ENCODE data around the gene PTPN6.

The PTPN6 gene

DNA sequence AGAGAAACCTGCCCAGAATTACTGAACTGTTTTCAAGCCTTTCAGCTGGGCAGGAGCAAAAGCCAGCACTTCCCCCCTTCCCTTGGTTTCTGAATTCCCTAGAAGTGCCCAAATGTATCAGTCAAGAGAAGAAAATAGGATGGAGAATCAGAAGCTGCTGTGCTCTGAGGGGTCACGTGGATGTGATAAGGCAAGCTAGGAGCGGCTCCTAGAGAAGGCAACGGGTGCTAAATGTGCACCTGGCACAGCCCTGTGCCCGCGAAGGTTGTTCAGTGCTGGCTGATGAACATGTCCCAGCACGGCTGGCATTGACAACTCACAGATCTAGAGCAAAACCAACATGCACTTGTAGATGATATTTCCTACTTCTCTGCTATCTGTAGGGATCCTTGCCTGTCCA lies 27.9 kb downstream of the PTPN6 start:
- Mint-ChIP-seq H3K4me1 (no peaks in the 10 kb centered on the region), H3K27me3 (ENCODE audit: low read depth) (no peaks in the 10 kb centered on the region), H3K36me3 (ENCODE audit: low read depth) (peaks cover 65% of the 10 kb centered on the region), H3K27ac (no peak overlapping the region), H3K9me3 (no peaks in the 10 kb centered on the region), H3K4me3 (no peak overlapping the region)
- TF ChIP-seq, protein P1, sequence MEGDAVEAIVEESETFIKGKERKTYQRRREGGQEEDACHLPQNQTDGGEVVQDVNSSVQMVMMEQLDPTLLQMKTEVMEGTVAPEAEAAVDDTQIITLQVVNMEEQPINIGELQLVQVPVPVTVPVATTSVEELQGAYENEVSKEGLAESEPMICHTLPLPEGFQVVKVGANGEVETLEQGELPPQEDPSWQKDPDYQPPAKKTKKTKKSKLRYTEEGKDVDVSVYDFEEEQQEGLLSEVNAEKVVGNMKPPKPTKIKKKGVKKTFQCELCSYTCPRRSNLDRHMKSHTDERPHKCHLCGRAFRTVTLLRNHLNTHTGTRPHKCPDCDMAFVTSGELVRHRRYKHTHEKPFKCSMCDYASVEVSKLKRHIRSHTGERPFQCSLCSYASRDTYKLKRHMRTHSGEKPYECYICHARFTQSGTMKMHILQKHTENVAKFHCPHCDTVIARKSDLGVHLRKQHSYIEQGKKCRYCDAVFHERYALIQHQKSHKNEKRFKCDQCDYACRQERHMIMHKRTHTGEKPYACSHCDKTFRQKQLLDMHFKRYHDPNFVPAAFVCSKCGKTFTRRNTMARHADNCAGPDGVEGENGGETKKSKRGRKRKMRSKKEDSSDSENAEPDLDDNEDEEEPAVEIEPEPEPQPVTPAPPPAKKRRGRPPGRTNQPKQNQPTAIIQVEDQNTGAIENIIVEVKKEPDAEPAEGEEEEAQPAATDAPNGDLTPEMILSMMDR (IDR thresholded peaks at IDR 0.05; ENCODE audit: unreplicated experiment in 3 of 3), result no peak

DNA sequence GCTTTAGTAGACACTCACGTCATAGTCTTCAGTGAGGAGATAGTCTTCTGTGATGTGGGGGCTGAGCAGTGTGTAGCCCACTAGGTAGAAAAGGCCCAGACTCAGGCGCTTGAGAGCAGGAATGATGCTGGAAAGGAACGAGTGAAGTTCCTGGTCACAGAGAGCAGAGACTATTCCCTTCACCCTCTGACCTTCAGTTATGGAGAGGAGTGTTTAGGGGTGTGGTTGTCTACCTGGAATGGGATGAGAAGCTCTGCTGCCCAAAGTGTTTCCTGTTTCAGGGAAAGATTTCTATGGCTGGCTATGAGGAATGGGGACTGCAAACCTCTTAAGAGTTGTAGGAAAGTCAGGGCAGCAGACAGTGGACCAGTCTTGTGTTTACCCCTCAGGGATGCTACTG lies 28.3 kb downstream of the PTPN6 start:
- H3K4me3 Mint-ChIP-seq, result no peak overlapping the region
- H3K9me3 Mint-ChIP-seq, result no peaks in the 10 kb centered on the region
- H3K27me3 Mint-ChIP-seq (ENCODE audit: low read depth), result no peaks in the 10 kb centered on the region
- H3K36me3 Mint-ChIP-seq (ENCODE audit: low read depth), result peaks cover 63% of the 10 kb centered on the region
- TF ChIP-seq, protein P1 (IDR thresholded peaks at IDR 0.05; ENCODE audit: unreplicated experiment in 3 of 3), result no peak
- H3K4me1 Mint-ChIP-seq, result no peaks in the 10 kb centered on the region
- no peak overlapping the region for H3K27ac Mint-ChIP-seq

DNA sequence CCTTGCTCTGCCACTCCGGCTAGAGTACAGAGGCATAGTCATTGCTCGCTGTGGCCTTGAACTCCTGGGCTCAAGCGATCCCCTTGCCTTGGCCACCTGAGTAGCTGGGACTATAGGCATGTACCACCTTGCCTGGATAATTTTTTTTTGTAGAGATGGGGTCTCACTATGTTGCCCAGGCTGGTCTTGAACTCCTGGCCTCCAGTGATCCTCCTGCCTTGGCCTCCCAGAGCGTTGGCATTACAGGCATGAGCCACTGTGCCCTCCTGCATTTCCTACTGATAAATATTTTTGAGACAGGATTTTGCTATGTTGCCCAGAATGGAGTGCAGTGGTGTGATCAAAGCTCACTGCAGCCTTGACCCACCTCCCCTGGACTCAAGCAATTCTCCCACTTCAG lies 28.9 kb downstream of the PTPN6 start:
- Mint-ChIP-seq H3K4me3 (no peak overlapping the region), H3K36me3 (ENCODE audit: low read depth) (peaks cover 60% of the 10 kb centered on the region), H3K9me3 (no peaks in the 10 kb centered on the region), H3K27me3 (ENCODE audit: low read depth) (no peaks in the 10 kb centered on the region), H3K27ac (no peak overlapping the region), H3K4me1 (no peaks in the 10 kb centered on the region)
- TF ChIP-seq, protein P1 (IDR thresholded peaks at IDR 0.05; ENCODE audit: unreplicated experiment in 3 of 3), result no peak

DNA sequence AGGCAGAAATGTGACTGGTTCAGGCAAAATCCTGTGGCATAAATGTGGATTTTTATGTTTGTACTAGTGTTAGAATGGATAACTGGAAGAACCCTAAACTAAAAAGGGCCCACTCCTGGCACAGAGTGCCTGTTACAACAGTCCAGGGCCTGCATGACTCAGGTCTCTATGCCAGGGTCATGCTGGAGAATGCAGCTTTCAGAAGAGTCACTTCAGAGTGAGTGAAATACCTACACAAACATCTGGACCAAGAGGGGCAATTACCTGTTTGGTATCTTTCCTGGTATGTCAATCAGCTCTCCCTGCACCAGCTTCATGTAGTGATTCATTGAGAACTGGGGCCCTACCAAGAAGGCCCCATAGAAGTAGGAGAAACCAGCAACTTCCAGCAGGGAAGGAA lies 29.6 kb downstream of the PTPN6 start:
- H3K27me3 Mint-ChIP-seq (ENCODE audit: low read depth), result no peaks in the 10 kb centered on the region
- TF ChIP-seq, protein P1 (IDR thresholded peaks at IDR 0.05; ENCODE audit: unreplicated experiment in 3 of 3), result no peak
- peaks cover 55% of the 10 kb centered on the region for H3K36me3 Mint-ChIP-seq (ENCODE audit: low read depth)
- H3K9me3 Mint-ChIP-seq, result no peaks in the 10 kb centered on the region
- H3K27ac Mint-ChIP-seq, result no peak overlapping the region
- H3K4me3 Mint-ChIP-seq, result no peak overlapping the region
- H3K4me1 Mint-ChIP-seq, result no peaks in the 10 kb centered on the region

DNA sequence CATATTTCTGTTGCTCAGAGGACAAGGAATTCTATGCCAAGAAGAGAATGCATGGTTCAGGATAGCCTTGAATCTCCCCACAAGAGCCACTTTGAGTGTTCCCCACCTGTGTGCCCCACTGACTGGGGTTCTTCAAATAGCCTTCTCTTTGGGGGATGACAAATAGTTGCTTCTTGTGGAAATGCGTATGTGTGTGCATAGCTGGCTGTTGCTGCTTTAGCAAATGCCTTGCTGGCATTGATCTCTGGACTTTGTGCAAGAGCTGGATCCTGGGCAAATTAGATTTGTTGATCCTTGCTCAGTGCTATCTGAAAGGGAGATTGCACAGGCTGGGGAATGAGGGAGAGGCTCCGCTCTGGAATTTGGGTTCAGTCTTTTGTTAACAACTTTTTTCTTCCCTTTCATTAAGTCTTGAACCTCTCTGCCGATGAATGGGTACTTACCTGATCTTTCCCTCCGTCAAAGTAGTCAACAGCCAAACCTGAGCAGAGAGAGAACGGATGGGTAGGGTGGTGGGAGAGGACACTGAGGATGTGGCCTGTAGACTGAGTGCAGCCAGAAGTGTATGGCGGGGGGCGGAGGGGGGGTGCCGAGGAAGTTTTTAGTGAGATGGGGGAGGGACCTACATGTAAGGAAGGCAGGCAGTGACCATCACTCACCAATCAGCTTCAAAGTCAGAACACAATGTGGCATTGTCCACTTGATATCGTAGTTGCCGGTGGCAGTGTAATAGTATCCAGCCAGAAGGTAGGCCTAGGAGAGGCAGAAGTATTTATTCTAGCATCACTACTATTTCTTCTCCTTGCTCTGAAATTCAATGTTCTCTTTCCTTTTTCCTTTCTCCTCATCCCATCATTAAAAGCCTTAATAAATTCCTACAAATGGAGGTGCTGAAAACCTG lies 30.2 kb downstream of the PTPN6 start:
- H3K36me3 Mint-ChIP-seq (ENCODE audit: low read depth), result peaks cover 53% of the 10 kb centered on the region
- no peak overlapping the region for H3K27ac Mint-ChIP-seq
- TF ChIP-seq, protein P1 (IDR thresholded peaks at IDR 0.05; ENCODE audit: unreplicated experiment in 3 of 3), result no peak
- H3K27me3 Mint-ChIP-seq (ENCODE audit: low read depth), result no peaks in the 10 kb centered on the region
- no peak overlapping the region for H3K4me3 Mint-ChIP-seq
- no peaks in the 10 kb centered on the region for H3K4me1 Mint-ChIP-seq
- no peaks in the 10 kb centered on the region for H3K9me3 Mint-ChIP-seq

DNA sequence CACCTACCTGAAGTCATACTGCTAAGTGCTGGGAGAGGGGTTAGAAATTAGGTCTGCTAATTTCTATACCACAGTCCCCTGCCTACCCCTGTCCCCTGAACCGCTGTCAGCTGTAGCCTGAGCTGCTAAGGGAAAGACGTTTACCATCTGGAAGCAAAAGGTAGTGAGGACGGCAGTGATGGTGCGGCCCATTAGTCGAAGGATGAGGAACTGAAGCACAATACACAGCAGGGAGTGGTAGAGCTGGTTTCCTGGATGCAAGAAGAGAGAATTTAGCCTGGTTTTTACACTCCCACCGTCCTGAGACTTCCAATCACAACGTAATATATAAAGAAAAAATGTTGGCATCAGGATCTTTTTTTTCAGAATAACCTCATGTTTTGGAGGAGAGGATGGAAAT lies 31.4 kb downstream of the PTPN6 start:
- Mint-ChIP-seq H3K4me3 (no peak overlapping the region), H3K27me3 (ENCODE audit: low read depth) (no peaks in the 10 kb centered on the region), H3K36me3 (ENCODE audit: low read depth) (peaks cover 49% of the 10 kb centered on the region), H3K9me3 (no peaks in the 10 kb centered on the region), H3K4me1 (no peaks in the 10 kb centered on the region), H3K27ac (no peak overlapping the region)
- TF ChIP-seq, protein P1 (IDR thresholded peaks at IDR 0.05; ENCODE audit: unreplicated experiment in 3 of 3), result no peak
